Neural progenitor cell (in vitro differentiated cells): ENCODE data around the gene UPF2. TPM values are rescaled to one million over a fixed set of nuclear protein-coding genes. Genes with fewer than 3 reads are reported as not detected.

Experiments
- DNase-seq: peaks from one replicate; pipeline ENCODE4 v3.0.0-alpha.2; 2016; ENCODE audit warnings: low spot score
- H2AFZ ChIP-seq: fragments of 200-600 bp; sonication (generic); replicated peaks from 2 replicates; pipeline ENCODE4 v1.6.1; 2016; ENCODE audit warnings: antibody characterized with exemption
- H3F3A ChIP-seq: fragments of 200-600 bp; sonication (generic); 2 replicates; pipeline ENCODE4 v1.6.1; 2016; ENCODE audit warnings: antibody characterized with exemption, low read depth
- H3K27ac ChIP-seq: fragments of 200-600 bp; sonication (generic); 2 replicates; pipeline ENCODE4 v1.5.1; 2016; ENCODE audit warnings: mild to moderate bottlenecking
- H3K27me3 ChIP-seq: fragments of 200-600 bp; sonication (generic); 2 replicates; pipeline ENCODE4 v1.6.1; 2016; ENCODE audit warnings: mild to moderate bottlenecking, moderate library complexity
- H3K36me3 ChIP-seq: fragments of 200-600 bp; sonication (generic); 2 replicates; pipeline ENCODE4 v1.5.1; 2016
- H3K4me1 ChIP-seq: fragments of 200-600 bp; sonication (generic); 2 replicates; pipeline ENCODE4 v1.6.1; 2016; ENCODE audit warnings: mixed run types
- H3K4me2 ChIP-seq: fragments of 200-600 bp; sonication (generic); 2 replicates; pipeline ENCODE4 v1.6.1; 2016
- H3K4me3 ChIP-seq: fragments of 200-600 bp; sonication (generic); 2 replicates; pipeline ENCODE4 v1.5.1; 2016
- H3K79me2 ChIP-seq: fragments of 200-600 bp; sonication (generic); 2 replicates; pipeline ENCODE4 v1.6.1; 2016; ENCODE audit warnings: low read depth
- H3K9ac ChIP-seq: fragments of 200-600 bp; sonication (generic); 2 replicates; pipeline ENCODE4 v1.6.1; 2016
- H3K9me3 ChIP-seq: fragments of 200-600 bp; sonication (generic); 2 replicates; pipeline ENCODE4 v1.5.1; 2016; ENCODE audit warnings: low read depth
- H4K20me1 ChIP-seq: fragments of 200-600 bp; sonication (generic); 2 replicates; pipeline ENCODE4 v1.6.1; 2016; ENCODE audit warnings: low read depth
- H3K27ac Mint-ChIP-seq: 3 replicates; pipeline ENCODE4 v1.8.0; 2021; ENCODE audit warnings: mixed read lengths
- H3K27me3 Mint-ChIP-seq: 2 replicates; pipeline ENCODE4 v1.8.0; 2022; ENCODE audit warnings: low read depth, mild to moderate bottlenecking, inconsistent platforms, moderate library complexity, mixed read lengths; ENCODE audit not compliant: insufficient read depth
- H3K36me3 Mint-ChIP-seq: 3 replicates; pipeline ENCODE4 v1.8.0; 2021; ENCODE audit warnings: mixed read lengths
- H3K4me1 Mint-ChIP-seq: 3 replicates; pipeline ENCODE4 v1.8.0; 2021; ENCODE audit warnings: mixed read lengths
- H3K4me3 Mint-ChIP-seq: 3 replicates; pipeline ENCODE4 v1.8.0; 2021; ENCODE audit warnings: mild to moderate bottlenecking, moderate library complexity, mixed read lengths
- H3K9me3 Mint-ChIP-seq: 3 replicates; pipeline ENCODE4 v1.8.0; 2020; ENCODE audit warnings: mixed read lengths
- EZH2 ChIP-seq: fragments of 200-600 bp; sonication (generic); IDR thresholded peaks from 2 replicates; pipeline ENCODE4 v1.6.1; 2017; ENCODE audit warnings: antibody characterized with exemption, mild to moderate bottlenecking, moderate library complexity
- EZH2phosphoT487 ChIP-seq: fragments of 200-600 bp; sonication (generic); IDR thresholded peaks from 2 replicates; pipeline ENCODE4 v1.6.1; 2017; ENCODE audit warnings: antibody characterized with exemption
- total RNA-seq: library from RNA; depleted of rRNA; stranded (reverse); fragments of >200 nt; gene quantifications from 2 replicates; pipeline ENCODE4 v1.2.3, GENCODE V29; 2015; ENCODE audit warnings: low replicate concordance
- TF ChIP-seq, protein P1 (sequence below): fragments of 200-600 bp; sonication (generic); IDR thresholded peaks from 2 replicates; pipeline ENCODE4 v1.5.1; 2017; ENCODE audit warnings: antibody characterized with exemption, mild to moderate bottlenecking

UPF2 gene
- total RNA-seq, 1 donor from 2014 or later: 33.2 TPM

DNA sequence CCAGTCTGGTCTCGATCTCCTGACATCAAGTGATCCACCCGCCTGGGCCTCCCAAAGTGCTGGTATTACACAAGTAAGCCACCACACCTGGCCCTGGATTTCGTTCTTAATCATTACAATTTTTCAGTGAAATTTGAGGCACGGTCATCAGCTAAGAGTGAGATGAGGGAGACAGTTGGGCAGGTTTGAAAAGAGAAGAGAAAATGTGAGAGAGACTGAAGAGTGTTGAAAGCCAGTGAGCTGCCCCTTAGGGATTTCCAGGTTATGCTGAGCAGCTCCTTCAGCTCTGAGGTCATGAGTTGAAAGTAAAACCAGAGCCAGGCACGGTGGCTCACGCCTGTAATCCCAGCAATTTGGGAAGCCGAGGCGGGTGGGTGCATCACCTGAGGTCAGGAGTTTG is 5.9 kb upstream of the UPF2 start:
- Mint-ChIP-seq H3K4me3 (no peak overlapping the region), H3K27ac (no peak overlapping the region), H3K27me3 (peaks cover 7% of the 10 kb centered on the region), H3K4me1 (no peaks in the 10 kb centered on the region), H3K9me3 (no peaks in the 10 kb centered on the region), H3K36me3 (no peaks in the 10 kb centered on the region)
- H3K4me2 ChIP-seq: no peak overlapping the region
- H3K9ac ChIP-seq: no peak overlapping the region
- H3K27ac ChIP-seq: no peak overlapping the region
- no peaks in the 10 kb centered on the region for H3K9me3 ChIP-seq
- H2AFZ ChIP-seq: no peak overlapping the region
- no peak overlapping the region for H3K4me3 ChIP-seq
- DNase-seq: no peak
- peaks cover 4% of the 10 kb centered on the region for H3F3A ChIP-seq
- no peaks in the 10 kb centered on the region for H4K20me1 ChIP-seq
- H3K79me2 ChIP-seq: no peaks in the 10 kb centered on the region
- H3K36me3 ChIP-seq: no peaks in the 10 kb centered on the region
- TF ChIP-seq, protein P1, sequence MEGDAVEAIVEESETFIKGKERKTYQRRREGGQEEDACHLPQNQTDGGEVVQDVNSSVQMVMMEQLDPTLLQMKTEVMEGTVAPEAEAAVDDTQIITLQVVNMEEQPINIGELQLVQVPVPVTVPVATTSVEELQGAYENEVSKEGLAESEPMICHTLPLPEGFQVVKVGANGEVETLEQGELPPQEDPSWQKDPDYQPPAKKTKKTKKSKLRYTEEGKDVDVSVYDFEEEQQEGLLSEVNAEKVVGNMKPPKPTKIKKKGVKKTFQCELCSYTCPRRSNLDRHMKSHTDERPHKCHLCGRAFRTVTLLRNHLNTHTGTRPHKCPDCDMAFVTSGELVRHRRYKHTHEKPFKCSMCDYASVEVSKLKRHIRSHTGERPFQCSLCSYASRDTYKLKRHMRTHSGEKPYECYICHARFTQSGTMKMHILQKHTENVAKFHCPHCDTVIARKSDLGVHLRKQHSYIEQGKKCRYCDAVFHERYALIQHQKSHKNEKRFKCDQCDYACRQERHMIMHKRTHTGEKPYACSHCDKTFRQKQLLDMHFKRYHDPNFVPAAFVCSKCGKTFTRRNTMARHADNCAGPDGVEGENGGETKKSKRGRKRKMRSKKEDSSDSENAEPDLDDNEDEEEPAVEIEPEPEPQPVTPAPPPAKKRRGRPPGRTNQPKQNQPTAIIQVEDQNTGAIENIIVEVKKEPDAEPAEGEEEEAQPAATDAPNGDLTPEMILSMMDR: no peak
- no peak for TF ChIP-seq EZH2phosphoT487
- H3K27me3 ChIP-seq: no peaks in the 10 kb centered on the region
- H3K4me1 ChIP-seq: no peaks in the 10 kb centered on the region

DNA sequence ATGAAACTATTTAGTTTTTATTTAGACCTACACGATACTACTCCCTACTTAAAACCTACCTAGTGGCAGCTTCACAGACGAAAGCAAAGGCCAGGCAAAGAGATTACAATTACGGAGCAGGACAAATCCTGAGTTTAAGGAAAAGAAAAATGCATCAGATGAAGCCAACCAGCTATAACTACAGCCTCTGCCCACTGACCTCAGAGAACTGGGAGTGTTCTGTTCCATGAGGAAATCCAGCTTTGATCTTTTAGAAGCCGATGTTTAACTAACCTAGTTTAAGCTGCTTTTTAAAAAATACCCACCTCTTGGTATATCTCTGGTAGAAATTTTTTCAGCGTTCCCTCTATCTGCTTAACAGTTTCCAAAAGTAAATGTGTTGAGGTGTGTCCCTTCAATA is 3.0 kb upstream of the UPF2 start:
- Histone ChIP-seq H3K9me3 (no peaks in the 10 kb centered on the region), H3K4me2 (no peak overlapping the region), H3K4me1 (peaks cover 10% of the 10 kb centered on the region), H3K79me2 (peaks cover 19% of the 10 kb centered on the region), H4K20me1 (peaks cover 13% of the 10 kb centered on the region), H2AFZ (peak overlapping the region; percentile 34), H3K36me3 (no peaks in the 10 kb centered on the region), H3K27ac (no peak overlapping the region), H3K9ac (no peak overlapping the region), H3K4me3 (no peak overlapping the region), H3F3A (peaks cover 6% of the 10 kb centered on the region), H3K27me3 (no peaks in the 10 kb centered on the region)
- Mint-ChIP-seq H3K4me1 (peaks cover 16% of the 10 kb centered on the region), H3K4me3 (no peak overlapping the region), H3K27ac (no peak overlapping the region), H3K36me3 (no peaks in the 10 kb centered on the region), H3K27me3 (peaks cover 7% of the 10 kb centered on the region), H3K9me3 (no peaks in the 10 kb centered on the region)
- DNase-seq: no peak
- TF ChIP-seq EZH2phosphoT487: no peak
- TF ChIP-seq, protein P1: no peak
- no peak for TF ChIP-seq EZH2

DNA sequence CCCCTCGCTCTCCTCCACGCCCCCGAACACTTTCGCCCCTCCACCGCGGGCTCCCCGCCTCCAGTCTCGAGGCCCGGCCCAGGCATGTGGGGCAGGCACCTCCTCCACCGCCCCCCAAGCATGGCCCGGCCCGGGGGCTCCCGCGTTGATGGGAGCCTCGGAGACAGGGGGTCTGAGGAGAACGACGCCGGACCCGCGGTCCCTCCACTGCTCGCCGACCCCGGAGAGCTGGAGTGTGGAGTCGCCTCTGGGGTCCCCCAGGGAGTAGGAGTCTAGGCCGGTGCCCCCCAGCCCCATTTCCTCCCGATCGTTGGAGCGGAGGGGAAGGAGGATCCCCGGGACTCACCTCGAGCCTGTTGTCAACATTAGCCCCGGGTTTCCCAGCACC is 206 bp downstream of the UPF2 start:
- Histone ChIP-seq H3K4me3 (peak overlapping the region; percentile 95), H3F3A (peaks cover 6% of the 10 kb centered on the region), H3K79me2 (peaks cover 51% of the 10 kb centered on the region), H2AFZ (peak overlapping the region; percentile 83), H4K20me1 (peaks cover 15% of the 10 kb centered on the region), H3K27ac (peak overlapping the region; percentile 99), H3K27me3 (no peaks in the 10 kb centered on the region), H3K9me3 (no peaks in the 10 kb centered on the region), H3K4me1 (peaks cover 13% of the 10 kb centered on the region), H3K4me2 (peak overlapping the region; percentile 81), H3K9ac (peak overlapping the region; percentile 98), H3K36me3 (no peaks in the 10 kb centered on the region)
- DNase-seq: no peak
- TF ChIP-seq EZH2 (no peak), EZH2phosphoT487 (no peak)
- TF ChIP-seq, protein P1: no peak
- peak overlapping the region; percentile 98 for H3K27ac Mint-ChIP-seq
- peaks cover 19% of the 10 kb centered on the region for H3K4me1 Mint-ChIP-seq
- H3K27me3 Mint-ChIP-seq: peaks cover 4% of the 10 kb centered on the region
- peak overlapping the region; percentile 96 for H3K4me3 Mint-ChIP-seq
- no peaks in the 10 kb centered on the region for H3K9me3 Mint-ChIP-seq
- no peaks in the 10 kb centered on the region for H3K36me3 Mint-ChIP-seq
